ENCODE data around the gene STON1. TPM values are rescaled to one million over a fixed set of nuclear protein-coding genes. Genes with fewer than 3 reads are reported as not detected.
"Not testable (repeated sequence)": the region's sequence is repeated elsewhere in the genome, so short reads cannot be mapped to it uniquely, and the experiment has no call there.

STON1 gene
- total RNA-seq, 2 donors from 2014 or later = 1.3 to 2.0 TPM

DNA sequence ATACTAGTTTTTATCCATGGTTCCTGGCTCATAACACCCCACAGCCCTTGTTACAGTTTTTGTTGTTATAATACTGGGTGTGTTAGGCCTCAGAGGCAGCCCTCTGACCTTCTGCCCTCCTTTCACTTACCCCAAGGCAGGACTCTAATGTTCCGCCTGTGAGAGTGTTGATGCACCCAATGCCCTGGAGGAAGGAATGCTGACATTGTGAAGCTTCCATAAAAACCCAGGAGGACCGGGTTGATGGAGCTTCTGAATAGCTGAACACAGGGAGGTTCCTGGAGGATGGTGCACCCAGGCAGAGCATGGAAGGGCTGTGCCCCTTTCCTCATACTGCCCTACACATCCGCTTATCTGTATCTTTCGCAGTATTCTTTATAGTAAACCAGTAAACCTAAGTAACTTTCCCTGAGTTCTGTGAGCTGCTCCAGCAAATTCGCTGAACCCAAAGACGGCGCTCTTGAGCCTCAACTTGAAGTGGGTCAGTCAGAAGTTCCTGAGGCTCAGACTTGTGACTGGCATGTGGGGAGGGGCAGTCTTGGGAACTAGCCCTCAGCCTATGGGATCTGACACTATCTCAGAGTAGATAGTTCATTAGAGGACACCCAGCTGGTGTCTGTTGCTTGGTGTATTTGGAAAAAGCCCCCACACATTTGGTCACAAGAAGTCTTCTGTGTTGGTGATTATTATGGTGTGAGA is 10.4 kb downstream of the STON1 start:
- ATAC-seq = no peak
- no peaks in the 10 kb centered on the region for H3K4me1 Mint-ChIP-seq (ENCODE audit: low read depth in 2 of 2)
- no peaks in the 10 kb centered on the region for H3K9me3 Mint-ChIP-seq
- no peak overlapping the region for H3K27ac Mint-ChIP-seq
- no peak for DNase-seq (ENCODE audit: low spot score)
- H3K27me3 Mint-ChIP-seq = no peaks in the 10 kb centered on the region
- H3K4me3 Mint-ChIP-seq = no peak overlapping the region
- no peaks in the 10 kb centered on the region for H3K36me3 Mint-ChIP-seq

DNA sequence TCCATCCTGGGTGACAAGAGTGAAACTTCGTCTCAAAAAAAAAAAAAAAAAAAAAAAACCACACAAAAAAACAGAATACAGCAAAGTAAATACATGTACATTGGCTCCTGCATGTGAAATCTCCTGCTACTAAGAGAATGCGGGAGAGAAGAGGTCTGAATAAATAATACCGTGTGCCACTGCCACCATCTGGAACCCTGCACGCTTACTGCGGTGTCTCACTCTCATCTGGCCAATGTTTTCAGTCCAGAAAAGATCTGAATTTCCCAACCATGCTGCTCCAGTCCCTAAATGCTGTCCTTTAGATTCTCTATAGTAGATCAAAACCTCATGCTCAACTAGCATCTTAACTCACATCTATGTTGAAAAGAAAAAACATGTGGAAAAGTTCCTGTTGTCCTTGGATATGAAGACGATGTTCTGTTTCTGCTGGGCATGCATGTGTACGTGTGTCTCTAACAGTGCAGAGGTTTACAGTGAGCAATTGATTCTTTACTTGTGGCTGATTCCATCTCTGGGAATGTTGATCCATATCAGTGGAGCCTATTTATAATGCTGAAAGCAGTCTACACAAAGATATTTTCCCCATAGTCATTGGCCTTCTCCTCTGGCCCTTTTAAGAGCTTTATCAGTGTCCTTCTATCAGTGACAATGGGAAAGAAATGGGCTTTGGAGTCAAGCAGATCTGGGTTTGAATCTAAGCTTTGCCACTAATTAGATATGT is 11.9 kb downstream of the STON1 start:
- Mint-ChIP-seq H3K9me3 (no peaks in the 10 kb centered on the region), H3K27me3 (no peaks in the 10 kb centered on the region), H3K36me3 (no peaks in the 10 kb centered on the region), H3K27ac (no peak overlapping the region), H3K4me1 (ENCODE audit: low read depth in 2 of 2) (no peaks in the 10 kb centered on the region), H3K4me3 (no peak overlapping the region)
- ATAC-seq (no peak), DNase-seq (ENCODE audit: low spot score) (no peak)

DNA sequence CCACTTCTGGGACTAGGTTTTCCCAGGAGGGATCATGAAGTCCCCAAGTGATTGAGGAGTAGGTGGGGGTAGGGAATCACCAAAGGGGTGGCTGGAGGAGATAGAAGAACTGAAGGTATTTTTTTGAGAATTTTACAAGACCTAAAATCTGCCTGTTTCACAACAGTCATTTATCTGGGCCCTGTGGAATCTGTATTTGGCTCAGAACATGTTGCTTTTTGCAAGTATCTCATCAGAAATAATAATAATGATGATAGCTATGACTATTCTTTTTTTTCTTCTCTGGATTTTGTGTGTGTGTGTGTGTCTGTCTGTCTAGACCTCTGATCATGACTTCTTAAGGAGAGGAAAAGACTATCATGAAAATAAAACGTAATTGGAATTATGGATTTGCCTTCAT is 13.9 kb downstream of the STON1 start:
- no peaks in the 10 kb centered on the region for H3K4me1 Mint-ChIP-seq (ENCODE audit: low read depth in 2 of 2)

DNA sequence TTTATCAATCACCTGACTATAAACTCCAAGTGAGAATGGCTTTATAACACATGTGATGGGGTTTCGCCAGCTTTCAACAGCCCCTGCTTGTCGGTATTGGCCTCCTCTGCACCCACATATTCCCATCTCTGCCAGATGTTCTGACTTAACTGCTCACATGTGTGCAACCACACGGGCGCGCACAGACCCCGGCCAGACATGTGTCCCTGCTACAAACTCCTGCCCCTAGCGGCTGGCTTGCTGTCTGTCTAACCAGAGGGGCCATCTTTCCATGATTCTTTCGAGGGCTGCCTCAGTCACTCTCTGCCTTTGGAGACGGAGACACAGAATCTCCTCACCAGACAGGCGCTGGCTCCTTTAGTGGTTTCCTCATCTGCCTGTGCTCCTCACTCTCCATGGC is 15.3 kb downstream of the STON1 start:
- H3K27ac Mint-ChIP-seq = no peak overlapping the region
- peak in 1 of 2 donors; percentile 15 for ATAC-seq
- H3K4me1 Mint-ChIP-seq (ENCODE audit: low read depth in 2 of 2) = no peaks in the 10 kb centered on the region
- DNase-seq (ENCODE audit: low spot score) = no peak
- H3K9me3 Mint-ChIP-seq = no peaks in the 10 kb centered on the region
- H3K36me3 Mint-ChIP-seq = no peaks in the 10 kb centered on the region
- no peaks in the 10 kb centered on the region for H3K27me3 Mint-ChIP-seq
- no peak overlapping the region for H3K4me3 Mint-ChIP-seq

More for the DNA sequence above, 13.9 kb downstream of the STON1 start:
- Mint-ChIP-seq H3K9me3 (no peaks in the 10 kb centered on the region), H3K36me3 (no peaks in the 10 kb centered on the region), H3K27ac (no peak overlapping the region), H3K4me3 (no peak overlapping the region), H3K27me3 (no peaks in the 10 kb centered on the region)
- DNase-seq (ENCODE audit: low spot score) (no peak), ATAC-seq (no peak)

DNA sequence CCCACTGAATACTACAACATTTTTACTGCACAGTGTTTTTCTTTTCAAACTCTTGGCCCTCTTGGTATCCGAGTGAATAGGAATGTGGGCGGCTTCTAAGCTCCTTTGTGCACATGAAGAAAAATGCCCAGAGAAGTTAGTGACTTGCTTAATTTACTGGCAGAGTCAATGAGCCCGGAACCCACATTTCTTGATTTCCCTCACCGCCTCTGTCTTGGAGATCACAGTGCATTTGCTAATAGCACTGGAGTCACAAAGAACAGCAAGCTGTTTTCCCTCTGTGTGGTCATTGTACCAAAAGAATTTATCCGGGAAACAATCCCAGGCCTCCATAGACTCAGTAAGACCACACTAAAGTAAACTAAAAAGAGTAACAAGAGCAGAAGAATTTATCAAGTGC is 18.9 kb downstream of the STON1 start:
- DNase-seq (ENCODE audit: low spot score) (no peak), ATAC-seq (no peak)
- no peaks in the 10 kb centered on the region for H3K27me3 Mint-ChIP-seq
- no peaks in the 10 kb centered on the region for H3K36me3 Mint-ChIP-seq
- H3K9me3 Mint-ChIP-seq = no peaks in the 10 kb centered on the region
- no peak overlapping the region for H3K4me3 Mint-ChIP-seq
- H3K27ac Mint-ChIP-seq = no peak overlapping the region
- H3K4me1 Mint-ChIP-seq (ENCODE audit: low read depth in 2 of 2) = no peaks in the 10 kb centered on the region

DNA sequence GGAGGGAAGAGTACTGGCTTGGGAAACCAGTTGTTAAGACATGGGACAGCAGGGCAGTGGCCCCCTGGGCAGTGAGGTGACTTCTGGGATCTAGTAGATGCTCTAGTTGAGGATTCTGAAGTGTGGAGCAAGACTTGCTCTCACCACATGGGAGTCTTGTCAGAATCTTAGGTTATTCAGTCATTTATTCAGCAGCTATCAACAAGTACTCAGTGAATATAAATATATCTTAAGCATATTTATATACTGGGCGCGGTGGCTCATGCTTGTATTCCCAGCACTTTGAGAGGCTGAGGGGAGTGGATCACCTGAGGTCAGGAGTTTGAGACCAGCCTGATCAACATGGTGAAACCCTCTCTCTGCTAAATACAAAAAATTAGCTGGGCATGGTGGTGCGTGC is 20.0 kb downstream of the STON1 start:
- H3K4me3 Mint-ChIP-seq = no peak overlapping the region
- no peaks in the 10 kb centered on the region for H3K36me3 Mint-ChIP-seq
- no peaks in the 10 kb centered on the region for H3K27me3 Mint-ChIP-seq
- ATAC-seq (no peak), DNase-seq (ENCODE audit: low spot score) (no peak)
- no peaks in the 10 kb centered on the region for H3K4me1 Mint-ChIP-seq (ENCODE audit: low read depth in 2 of 2)
- no peak overlapping the region for H3K27ac Mint-ChIP-seq
- H3K9me3 Mint-ChIP-seq = no peaks in the 10 kb centered on the region

DNA sequence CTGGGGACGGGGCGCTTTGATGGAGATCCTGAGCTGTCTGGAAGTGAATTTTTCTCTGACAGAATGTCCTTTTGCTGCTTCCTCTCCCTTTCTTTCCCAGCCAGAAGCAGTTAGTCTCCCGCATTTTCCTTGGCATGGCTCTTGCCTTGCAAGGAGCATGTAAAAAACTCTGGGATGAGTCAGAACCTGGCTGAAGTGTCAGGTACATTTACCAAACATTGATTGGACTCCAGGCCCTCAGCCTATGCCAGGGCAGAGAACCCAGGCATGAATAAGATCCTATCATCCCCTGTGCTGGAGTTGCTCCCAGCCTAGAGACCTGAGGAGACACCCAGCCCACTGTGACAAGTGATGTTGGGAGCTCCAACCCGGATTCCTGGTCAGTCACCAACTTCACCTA is 21.6 kb downstream of the STON1 start:
- Mint-ChIP-seq H3K9me3 (no peaks in the 10 kb centered on the region), H3K27me3 (no peaks in the 10 kb centered on the region), H3K4me3 (no peak overlapping the region), H3K4me1 (ENCODE audit: low read depth in 2 of 2) (no peaks in the 10 kb centered on the region), H3K36me3 (no peaks in the 10 kb centered on the region), H3K27ac (no peak overlapping the region)
- DNase-seq (ENCODE audit: low spot score) (no peak), ATAC-seq (no peak)

DNA sequence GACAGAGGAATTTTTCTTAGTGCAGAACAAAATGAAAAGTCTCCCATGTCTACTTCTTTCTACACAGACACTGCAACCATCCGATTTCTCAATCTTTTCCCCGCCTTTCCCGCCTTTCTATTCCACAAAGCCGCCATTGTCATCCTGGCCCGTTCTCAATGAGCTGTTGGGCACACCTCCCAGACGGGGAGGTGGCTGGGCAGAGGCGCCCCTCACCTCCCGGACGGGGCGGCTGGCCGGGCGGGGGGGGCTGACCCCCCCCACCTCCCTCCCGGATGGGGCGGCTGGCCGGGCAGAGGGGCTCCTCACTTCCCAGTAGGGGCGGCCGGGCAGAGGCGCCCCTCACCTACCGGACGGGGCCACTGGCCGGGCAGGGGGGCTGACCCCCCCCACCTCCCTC is 25.1 kb downstream of the STON1 start:
- H3K4me1 Mint-ChIP-seq (ENCODE audit: low read depth in 2 of 2); H3K27me3 Mint-ChIP-seq; H3K36me3 Mint-ChIP-seq; H3K27ac Mint-ChIP-seq; ATAC-seq; DNase-seq (ENCODE audit: low spot score); H3K9me3 Mint-ChIP-seq; H3K4me3 Mint-ChIP-seq: not testable (repeated sequence)

DNA sequence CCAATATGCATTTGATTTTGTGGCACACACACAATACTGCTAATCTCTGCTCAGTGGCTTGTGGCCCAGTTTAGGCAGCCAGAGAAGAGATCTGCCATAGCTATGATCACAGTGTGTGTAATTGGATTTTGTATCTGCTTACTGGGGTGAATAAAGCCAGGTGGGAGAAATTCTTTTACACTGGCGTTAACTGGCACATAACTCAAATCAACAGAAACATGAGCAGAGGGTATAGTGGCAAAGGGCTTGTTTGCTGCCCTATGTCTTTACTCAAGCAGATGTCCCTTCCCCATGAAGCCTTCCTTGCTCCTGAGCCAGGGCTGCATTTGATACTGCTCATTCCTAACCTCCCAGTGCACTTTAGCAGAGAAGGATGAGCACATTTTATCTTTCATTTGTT is 28.5 kb downstream of the STON1 start:
- Mint-ChIP-seq H3K27ac (no peak overlapping the region), H3K4me1 (ENCODE audit: low read depth in 2 of 2) (no peaks in the 10 kb centered on the region), H3K27me3 (no peaks in the 10 kb centered on the region), H3K4me3 (no peak overlapping the region), H3K9me3 (no peaks in the 10 kb centered on the region), H3K36me3 (no peaks in the 10 kb centered on the region)
- ATAC-seq (no peak), DNase-seq (ENCODE audit: low spot score) (no peak)

DNA sequence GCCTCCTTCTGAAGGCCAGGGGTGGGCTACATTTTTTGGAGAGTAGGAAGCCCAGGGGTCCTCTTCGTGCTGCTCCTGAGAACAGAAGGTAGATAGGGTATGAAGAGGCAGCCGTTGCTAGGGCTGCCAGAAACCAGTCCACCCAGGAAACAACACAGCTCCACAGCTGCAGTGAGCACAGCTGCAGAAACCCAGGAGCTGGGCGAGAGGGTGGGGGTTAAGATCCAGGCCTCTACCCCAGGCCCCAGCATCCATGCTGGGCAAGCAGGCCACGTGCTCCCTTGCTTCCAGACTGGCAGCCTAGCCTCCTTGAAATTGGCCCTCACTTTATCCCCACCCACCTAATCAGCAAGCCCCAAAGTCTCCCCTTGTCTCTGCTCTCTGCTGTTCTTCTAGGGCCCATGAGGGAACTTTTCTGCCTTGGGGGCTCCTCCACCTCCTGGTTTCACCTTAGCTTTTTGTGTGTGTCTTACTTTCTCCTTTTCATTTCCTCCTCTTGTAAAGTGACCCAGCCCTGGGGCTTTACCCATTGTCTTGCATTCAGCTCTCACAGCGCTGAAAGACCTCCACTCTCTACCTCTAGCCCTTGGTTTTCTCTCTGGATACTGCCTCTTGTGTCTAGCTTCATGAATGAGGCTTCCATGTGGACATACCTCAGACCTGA is 30.7 kb downstream of the STON1 start:
- Mint-ChIP-seq H3K27ac (no peak overlapping the region), H3K4me3 (no peak overlapping the region), H3K27me3 (peaks cover 0 to 2% of the 10 kb centered on the region in 2 donors), H3K36me3 (no peaks in the 10 kb centered on the region), H3K4me1 (ENCODE audit: low read depth in 2 of 2) (no peaks in the 10 kb centered on the region), H3K9me3 (no peaks in the 10 kb centered on the region)
- ATAC-seq (peak in 1 of 2 donors; percentile 29), DNase-seq (ENCODE audit: low spot score) (no peak)

DNA sequence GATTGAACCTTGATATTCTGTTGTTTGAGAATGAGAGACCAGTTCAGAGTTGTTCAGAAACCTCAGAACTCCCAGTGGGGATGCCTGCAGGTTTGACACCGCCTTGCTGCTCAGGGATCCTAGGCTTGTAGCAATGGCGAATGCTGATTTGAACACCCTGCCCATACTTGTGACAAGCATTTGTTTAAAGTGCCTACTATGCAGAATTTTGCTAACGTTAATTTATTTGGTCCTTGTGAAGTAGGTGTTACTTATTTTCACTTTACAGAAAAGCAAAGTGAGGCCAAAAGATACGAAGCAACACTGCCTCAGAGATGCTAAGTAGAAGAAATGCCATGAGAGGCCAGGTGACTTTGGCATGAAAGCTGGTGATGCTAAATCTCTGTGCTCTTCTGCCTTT is 32.3 kb downstream of the STON1 start:
- Mint-ChIP-seq H3K4me1 (ENCODE audit: low read depth in 2 of 2) (no peaks in the 10 kb centered on the region), H3K4me3 (no peak overlapping the region), H3K9me3 (no peaks in the 10 kb centered on the region), H3K27ac (no peak overlapping the region), H3K36me3 (no peaks in the 10 kb centered on the region), H3K27me3 (peaks cover 0 to 2% of the 10 kb centered on the region in 2 donors)
- no peak for DNase-seq (ENCODE audit: low spot score)
- no peak for ATAC-seq

DNA sequence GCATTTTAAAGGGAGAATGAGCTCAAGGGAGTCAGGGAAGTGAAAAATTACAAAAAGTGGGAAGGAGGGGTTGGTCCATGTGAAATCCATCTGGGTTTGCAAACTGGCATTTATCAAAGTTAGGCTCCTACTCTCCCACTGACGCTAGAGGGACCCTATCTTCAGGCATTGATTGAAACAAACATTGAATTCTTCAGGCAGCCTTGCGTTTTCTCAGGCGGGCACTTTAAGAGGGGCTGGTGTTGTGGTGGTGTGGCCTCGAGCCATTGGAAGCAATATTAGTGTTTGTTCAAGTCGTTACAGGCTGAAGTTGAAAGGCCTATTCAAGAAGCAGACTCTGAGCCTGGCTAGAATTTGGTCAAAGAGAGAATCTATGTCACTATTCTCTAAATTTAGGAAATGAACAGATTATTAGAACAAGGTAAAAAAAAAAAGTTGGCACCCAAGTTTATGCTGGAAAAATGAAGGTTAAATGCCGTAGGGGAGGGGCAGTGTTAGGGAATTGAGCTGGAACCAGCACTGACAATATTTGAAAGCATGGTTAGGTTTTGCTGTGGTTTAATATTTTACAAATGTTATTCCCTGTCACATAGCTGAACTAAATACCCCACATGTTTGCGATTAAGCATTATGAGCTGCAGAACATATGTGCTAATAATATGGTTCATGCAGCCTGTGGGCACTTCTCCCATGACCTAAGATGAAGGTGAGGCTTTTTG is 36.8 kb downstream of the STON1 start:
- no peak overlapping the region for H3K27ac Mint-ChIP-seq
- peaks cover 0 to 10% of the 10 kb centered on the region in 2 donors for H3K27me3 Mint-ChIP-seq
- no peaks in the 10 kb centered on the region for H3K36me3 Mint-ChIP-seq
- DNase-seq (ENCODE audit: low spot score) (no peak), ATAC-seq (no peak)
- peaks cover 0 to 5% of the 10 kb centered on the region in 2 donors for H3K4me1 Mint-ChIP-seq (ENCODE audit: low read depth in 2 of 2)
- H3K9me3 Mint-ChIP-seq = no peaks in the 10 kb centered on the region
- no peak overlapping the region for H3K4me3 Mint-ChIP-seq

DNA sequence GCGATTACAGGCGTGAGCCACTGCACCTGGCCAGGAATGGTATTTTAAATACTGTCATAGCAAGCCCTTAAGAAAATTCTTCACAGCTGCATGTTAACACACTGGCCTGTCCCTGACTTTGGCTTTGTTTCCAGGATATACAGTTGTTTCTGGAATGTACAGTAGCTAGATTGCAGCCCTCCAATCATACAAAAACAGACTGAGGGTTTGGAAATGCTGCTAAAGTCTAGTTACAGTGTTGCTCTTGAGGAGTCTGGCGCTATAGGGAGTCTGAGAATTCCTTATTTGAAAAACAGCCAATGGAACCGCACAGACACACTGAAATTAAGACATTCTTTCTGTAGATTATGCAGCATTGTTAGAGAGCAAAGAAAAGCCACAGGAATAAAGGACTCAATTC is 37.7 kb downstream of the STON1 start:
- Mint-ChIP-seq H3K9me3 (no peaks in the 10 kb centered on the region), H3K4me3 (no peak overlapping the region)
- ATAC-seq = no peak

DNA sequence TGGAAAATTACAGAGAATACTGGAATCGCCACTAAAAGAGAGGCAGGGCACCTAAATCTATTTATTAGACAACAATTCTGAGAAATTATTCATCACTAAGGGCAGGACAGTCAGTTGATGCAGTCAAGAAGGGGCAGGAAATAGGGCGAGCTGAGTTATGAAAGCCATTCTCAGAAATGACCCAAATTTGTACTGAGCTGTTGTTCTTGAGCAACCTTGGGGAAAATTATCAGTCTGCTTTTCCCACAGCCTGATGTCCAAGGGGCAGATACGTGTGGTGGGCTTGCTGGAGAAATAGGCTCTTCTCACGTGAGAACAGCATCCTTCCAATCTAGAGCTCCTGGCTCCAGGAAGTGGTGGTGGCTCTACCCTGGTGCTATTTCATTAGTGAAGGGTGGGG is 38.6 kb downstream of the STON1 start:
- no peaks in the 10 kb centered on the region for H3K36me3 Mint-ChIP-seq
- no peaks in the 10 kb centered on the region for H3K9me3 Mint-ChIP-seq
- H3K4me1 Mint-ChIP-seq (ENCODE audit: low read depth in 2 of 2) = peaks cover 0 to 5% of the 10 kb centered on the region in 2 donors
- ATAC-seq = peak in 1 of 2 donors; percentile 51
- DNase-seq (ENCODE audit: low spot score) = no peak
- peak overlapping the region; percentile 31 for H3K4me3 Mint-ChIP-seq
- H3K27ac Mint-ChIP-seq = no peak overlapping the region
- peaks cover 0 to 10% of the 10 kb centered on the region in 2 donors for H3K27me3 Mint-ChIP-seq

More for the DNA sequence above, 37.7 kb downstream of the STON1 start:
- peak overlapping the region in 1 of 2 donors; percentile 23 for H3K27ac Mint-ChIP-seq
- H3K4me1 Mint-ChIP-seq (ENCODE audit: low read depth in 2 of 2) = peaks cover 0 to 5% of the 10 kb centered on the region in 2 donors
- peaks cover 0 to 10% of the 10 kb centered on the region in 2 donors for H3K27me3 Mint-ChIP-seq
- no peak for DNase-seq (ENCODE audit: low spot score)
- H3K36me3 Mint-ChIP-seq = no peaks in the 10 kb centered on the region

All from natural killer cell treated with Interleukin-12 subunit alpha and Interleukin-12 subunit beta and Interleukin-15 and Interleukin-18, amount 100 ng/mL, for 72 hours (primary cell).